Measurements from ENCODE around the gene FAM228B. TPM values are rescaled to one million over a fixed set of nuclear protein-coding genes. Genes with fewer than 3 reads are reported as not detected.

FAM228B gene
- total RNA-seq, 1 experiment from 2014 or later = 8.6 TPM

DNA sequence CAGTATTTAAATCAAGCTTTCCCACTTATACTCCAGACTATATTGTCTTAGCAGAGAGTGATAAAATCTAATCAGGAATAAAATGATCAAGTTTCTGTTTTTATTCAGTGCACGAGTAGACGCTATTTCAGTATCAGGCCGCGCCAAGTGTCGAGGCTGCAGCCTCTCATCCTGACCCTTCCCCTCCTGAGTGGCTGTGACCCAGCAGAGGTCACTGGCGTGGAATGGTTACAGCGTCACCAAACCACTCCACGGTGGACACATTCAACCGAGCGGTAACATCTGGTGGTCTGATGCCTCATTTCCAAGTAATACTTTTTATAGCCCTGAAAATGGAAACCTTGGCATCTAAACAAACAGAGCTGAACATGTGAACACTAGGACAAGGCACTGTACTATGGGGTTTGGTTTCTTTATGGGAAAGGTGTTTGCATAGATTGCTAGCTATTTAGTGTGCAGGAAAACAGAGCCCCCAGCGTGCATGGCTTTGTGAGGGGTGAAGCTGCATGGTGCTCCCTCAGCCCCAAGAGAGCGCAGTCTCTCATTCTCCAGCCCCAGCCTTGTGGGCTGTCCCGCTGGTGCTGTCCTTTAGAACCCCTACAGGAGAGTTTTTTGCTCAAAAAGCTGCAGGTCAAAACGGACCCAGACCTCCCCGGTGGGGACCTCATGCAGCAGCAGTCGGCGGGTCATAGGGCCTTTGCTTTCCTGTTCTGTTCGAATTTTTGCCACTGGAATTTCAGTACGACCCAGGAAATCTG lies 79.9 kb downstream of the FAM228B start:
- no peak for DNase-seq (ENCODE audit: low spot score)

DNA sequence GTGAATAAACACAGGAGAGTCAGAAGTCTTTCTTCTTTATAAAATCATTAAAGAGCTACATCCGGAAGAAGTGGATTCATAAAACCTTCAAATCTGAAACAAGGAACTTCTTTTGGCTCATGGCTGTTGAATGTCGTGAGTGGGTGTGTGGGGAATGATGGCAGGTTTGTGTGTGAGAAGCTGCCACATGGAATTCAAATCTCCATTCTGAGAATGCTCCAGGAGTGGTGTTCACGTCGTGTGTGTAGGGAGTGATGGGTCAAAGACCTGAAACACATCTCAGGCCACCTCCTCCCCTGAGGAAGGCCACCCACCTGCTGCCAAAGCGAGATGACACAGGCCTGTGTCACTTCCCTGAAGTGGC lies 80.5 kb downstream of the FAM228B start:
- no peak for DNase-seq (ENCODE audit: low spot score)

DNA sequence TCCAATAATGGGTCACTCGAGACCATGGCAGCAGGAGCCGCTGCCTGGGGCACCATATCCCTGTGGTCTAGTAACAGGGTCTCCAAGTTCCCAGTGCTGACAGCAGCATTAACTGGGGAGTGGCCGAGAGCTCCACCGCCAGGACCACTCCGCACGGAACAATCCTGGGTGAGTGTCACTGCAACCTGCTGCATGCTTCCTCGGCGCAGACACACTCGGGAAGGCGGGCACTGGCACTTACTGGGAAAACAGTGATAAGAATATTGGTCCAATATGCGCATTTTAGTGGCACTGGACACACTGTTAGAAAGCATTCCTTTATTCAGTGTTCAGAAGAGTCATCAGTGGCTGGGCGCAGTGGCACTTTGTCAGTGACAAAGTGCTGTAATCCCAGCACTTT lies 81.2 kb downstream of the FAM228B start:
- no peak for DNase-seq (ENCODE audit: low spot score)

DNA sequence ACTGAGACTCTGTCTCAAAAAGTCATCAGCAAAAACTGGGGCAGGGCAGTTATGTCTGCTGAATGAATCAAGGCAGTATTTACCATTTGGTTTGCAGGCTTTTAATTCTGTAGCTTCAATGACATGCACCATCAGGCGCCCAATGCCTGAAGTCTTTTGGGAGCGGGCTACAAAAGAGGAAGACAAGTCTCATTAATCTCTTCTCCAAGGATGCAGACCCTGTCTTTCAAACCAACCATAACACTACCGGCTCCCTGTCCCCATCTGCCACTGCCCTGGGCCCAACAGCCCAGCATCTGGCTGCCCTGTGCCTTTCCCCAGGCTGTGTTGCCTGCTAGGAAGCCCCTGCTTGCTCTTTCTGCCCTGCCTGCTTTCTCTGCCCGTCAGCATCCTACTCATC lies 81.9 kb downstream of the FAM228B start:
- no peak for DNase-seq (ENCODE audit: low spot score)

DNA sequence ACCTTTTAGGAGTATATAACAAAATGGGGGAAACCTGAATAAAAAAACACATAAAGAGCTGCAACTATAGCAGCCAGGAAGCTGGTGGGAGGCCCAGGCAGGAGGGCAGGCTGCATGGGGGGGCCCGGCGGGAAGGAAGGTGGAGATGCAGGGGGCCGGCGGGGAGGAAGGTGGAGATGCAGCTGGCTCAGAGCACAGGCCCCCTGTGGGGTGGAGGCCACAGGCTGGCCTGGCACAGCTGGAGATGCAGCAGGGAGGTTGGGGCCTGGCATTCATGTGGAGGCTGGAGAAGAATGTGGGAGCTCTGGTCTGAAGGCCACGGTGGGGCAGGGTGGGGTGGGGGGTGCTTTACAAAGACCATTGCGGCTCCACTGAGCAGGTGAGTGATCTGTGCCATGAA lies 83.0 kb downstream of the FAM228B start:
- no peak for DNase-seq (ENCODE audit: low spot score)

DNA sequence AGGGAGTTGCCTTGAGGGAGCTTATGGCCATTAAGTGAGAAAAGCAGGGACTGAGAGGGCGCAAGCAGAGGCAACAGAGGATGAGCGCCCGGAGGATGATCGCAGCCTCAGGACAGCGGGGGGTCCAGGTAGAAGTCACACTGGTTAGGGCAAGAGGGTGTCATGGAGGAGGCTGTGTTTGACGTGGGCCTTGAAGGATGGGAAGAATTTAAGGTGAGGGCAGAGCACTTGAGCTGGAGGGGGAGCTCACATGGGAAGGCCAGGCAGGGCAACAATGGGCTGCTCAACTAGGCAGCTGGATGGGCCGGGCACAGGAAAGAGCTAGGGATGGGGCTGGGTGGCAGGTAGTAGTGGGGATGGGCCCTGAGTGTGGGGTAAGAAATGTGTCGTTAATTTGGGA lies 83.4 kb downstream of the FAM228B start:
- no peak for DNase-seq (ENCODE audit: low spot score)

DNA sequence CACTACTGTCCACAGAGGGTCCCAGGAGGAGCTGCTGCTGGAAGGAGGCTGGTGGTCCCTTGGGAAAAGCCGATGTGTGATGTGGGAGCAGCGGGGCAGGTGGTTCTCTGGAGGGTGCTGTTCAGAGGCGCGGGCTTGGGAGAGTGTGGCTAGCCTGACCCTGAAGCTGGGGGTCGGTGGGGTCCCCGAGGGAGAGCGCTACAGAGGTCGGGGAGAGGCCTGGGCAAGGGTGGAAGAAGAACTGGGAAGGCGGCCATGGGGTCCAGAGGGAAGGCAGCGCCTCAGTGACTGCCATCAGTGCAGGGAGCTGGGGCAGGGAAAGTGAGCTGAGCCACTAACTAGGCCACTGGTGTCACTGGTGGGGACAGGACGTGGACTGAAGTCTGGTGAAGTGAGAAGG lies 84.1 kb downstream of the FAM228B start:
- no peak for DNase-seq (ENCODE audit: low spot score)

DNA sequence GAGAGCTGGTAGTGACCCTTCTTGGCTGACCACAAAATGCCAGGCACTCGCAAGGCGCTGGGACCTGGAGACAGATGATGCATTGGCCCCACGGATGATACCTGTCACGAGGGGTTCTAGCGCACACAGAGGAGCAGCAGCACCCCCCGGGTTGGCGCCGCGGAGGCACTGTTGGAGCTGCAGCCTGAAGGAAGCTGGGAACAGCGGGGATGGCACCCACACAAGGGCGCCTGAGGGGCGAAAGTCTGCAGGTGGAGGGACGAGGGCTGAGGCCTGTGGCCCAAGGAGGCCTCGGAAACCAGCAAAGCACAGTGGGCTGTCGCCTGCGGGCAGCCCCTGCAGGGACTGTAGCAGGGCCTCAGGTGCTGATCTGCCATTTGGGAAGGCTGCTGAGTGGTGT lies 85.2 kb downstream of the FAM228B start:
- no peak for DNase-seq (ENCODE audit: low spot score)

DNA sequence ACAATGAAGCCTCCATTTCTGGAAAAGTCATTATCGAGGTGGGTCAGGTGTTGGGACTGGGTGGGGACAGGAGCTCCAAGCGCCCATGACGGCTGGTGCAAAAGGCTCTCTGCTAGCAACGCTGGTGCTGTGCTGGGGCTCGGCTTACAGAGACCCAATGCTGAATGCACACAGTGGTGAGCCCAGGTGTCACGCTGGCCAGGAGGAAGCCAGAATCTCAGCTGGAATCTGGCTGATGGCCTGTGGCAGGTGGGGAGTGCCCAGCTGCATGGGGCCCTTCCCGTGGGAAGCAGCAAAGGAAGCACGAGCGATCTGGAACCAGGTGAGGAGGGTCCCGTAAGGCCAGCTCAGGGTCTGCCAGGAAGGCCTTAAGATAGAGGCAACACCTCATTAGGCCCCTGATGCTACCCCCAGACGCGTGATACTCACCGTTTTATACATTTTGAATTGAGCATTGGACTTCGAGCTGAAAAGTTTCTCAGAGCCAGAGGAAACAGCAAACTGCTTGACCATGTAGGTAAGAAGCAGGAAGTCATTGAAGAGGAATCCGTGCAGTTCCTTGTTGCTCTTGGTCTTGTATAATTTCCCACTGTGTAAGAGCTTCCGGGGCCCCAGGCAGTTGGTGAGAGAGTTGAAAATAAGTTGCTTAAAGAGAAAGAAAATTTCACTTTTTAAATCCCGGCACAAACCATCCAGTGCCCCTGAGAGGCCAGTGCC lies 86.3 kb downstream of the FAM228B start:
- no peak for DNase-seq (ENCODE audit: low spot score)

DNA sequence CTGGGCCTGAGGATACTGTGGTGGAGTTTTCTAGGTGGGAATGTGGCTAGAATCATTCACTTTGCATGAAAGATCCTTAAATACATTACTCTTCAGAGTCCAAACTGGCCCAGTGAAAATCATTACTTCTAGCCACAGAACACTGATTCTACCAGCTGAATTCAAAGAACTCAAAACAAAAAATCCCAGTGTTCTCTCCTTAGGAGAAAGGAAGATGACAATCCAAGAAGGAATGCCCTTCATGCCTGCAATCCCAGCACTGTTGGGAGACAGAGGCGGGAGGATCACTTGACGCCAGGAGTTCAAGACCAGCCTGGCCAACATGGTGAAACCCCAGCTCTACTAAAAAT lies 86.8 kb downstream of the FAM228B start:
- no peak for DNase-seq (ENCODE audit: low spot score)

DNA sequence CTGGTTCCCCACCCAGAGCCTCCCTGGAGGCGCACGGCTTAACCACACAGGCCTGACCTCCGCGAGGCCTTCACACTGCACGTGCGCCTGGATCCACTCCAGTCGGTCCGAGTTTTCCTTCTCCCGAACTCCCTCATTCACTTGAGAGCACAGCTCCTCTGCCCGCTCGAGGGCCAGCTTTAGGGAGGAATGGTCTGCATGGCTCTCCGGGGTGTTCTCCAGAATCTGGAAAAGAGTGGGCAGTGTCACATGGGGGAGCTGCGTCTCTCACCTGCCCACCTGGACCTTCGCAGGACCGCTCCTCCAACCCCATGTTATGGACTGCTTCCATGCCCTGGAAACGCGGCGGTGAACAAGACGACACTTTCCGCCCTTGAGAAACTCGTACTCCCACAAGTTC lies 87.5 kb downstream of the FAM228B start:
- no peak for DNase-seq (ENCODE audit: low spot score)

DNA sequence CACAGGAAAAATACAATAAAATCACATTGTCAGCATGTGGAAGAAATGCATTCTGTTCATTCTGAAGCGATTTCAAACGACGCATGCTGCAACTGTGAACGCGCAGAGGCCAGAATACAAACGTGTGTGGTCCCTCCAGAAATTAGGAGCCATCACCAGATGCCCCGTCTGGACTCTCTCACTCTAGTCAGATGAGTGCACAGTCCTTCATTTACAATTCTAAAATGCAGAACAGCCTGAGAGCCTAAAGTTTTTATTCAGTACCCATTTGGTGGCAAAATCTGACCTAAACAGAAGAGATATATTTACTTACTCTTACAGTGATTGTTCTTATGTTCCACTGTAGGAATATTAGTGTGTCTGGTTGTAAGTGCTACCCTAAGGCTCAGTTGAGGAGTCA lies 88.1 kb downstream of the FAM228B start:
- DNase-seq (ENCODE audit: low spot score) = no peak

DNA sequence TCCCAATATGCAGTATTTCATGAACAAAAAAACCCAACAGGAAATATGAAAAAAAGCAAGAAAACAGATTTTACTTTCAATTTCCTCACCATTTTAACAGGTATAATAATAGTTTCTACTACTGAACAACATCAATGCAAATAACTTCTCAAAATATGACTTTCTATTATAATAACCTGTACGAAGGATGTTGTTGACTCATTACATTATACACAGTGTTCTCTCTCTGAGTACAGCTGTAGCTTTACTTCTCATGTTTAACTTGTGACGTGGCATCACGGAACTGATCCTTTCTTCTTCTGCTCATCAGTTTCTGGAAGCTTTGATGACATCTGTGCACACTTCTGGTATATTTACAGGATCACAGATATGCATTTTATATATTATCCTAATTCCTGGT lies 91.6 kb downstream of the FAM228B start:
- no peak for DNase-seq (ENCODE audit: low spot score)

Other genes with a start within 250 kb of the FAM228B start
- 13.7 and 17.2 TPM in 2 replicates for gene ATAD2B, start 196.3 kb upstream of the FAM228B start, total RNA-seq (2014; rRNA removed; shearing (Covaris generic))
- gene UBXN2A, start 183.0 kb upstream of the FAM228B start, total RNA-seq (2014; rRNA removed; shearing (Covaris generic)) = 35.9 and 36.5 TPM in 2 replicates
- 0.24 TPM in 1 of 2 replicates, not detected in the other for gene MFSD2B, start 113.4 kb upstream of the FAM228B start, total RNA-seq (2014; rRNA removed; shearing (Covaris generic))
- gene WDCP, start 76.1 kb upstream of the FAM228B start, total RNA-seq (2014; rRNA removed; shearing (Covaris generic)) = 10.7 and 14.7 TPM in 2 replicates
- 5.2 and 10.8 TPM in 2 replicates for gene FKBP1B, start 73.7 kb upstream of the FAM228B start, total RNA-seq (2014; rRNA removed; shearing (Covaris generic))
- 338 and 380 TPM in 2 replicates for gene SF3B6, start 47.1 kb upstream of the FAM228B start, total RNA-seq (2014; rRNA removed; shearing (Covaris generic))
- 64.3 and 69.3 TPM in 2 replicates for gene TP53I3, start 38.6 kb upstream of the FAM228B start, total RNA-seq (2014; rRNA removed; shearing (Covaris generic))
- gene PFN4, start 135 bp upstream of the FAM228B start, total RNA-seq (2014; rRNA removed; shearing (Covaris generic)) = 0.40 and 2.3 TPM in 2 replicates
- gene FAM228A, start 51.6 kb downstream of the FAM228B start, total RNA-seq (2014; rRNA removed; shearing (Covaris generic)) = not detected in 2 replicates
- gene ITSN2, start 237.1 kb downstream of the FAM228B start, total RNA-seq (2014; rRNA removed; shearing (Covaris generic)) = 37.7 and 48.9 TPM in 2 replicates